Heart right ventricle (tissue), 16 donors: Measurements from ENCODE around the gene FANCI. TPM values are rescaled to one million over a fixed set of nuclear protein-coding genes. Genes with fewer than 3 reads are reported as not detected.

Experiments
- ATAC-seq, 8 donors: fragments of 200-7000 bp; cut with Tn5 transposase; one replicate each; pipeline ENCODE4 v1.9.1; 2020; ENCODE audit warnings: mild to moderate bottlenecking in 8 of 8, moderate library complexity in 8 of 8, moderate number of reproducible peaks in 1 of 8
- DNase-seq, 2 donors: peaks; one replicate each; pipeline ENCODE4 v3.0.0-alpha.2; 2020
- H3K27ac ChIP-seq, 10 donors: fragments of 200-600 bp; sonication (generic) in 2 of 10; one replicate each; pipeline versions ENCODE4 v1.5.0 to v1.8.0; 2020 to 2022; ENCODE audit warnings: mild to moderate bottlenecking in 3 of 10
- H3K27me3 ChIP-seq, 7 donors: fragments of 200-600 bp; one replicate each; pipeline ENCODE4 v1.8.0; 2021 to 2022; ENCODE audit warnings: mild to moderate bottlenecking in 2 of 7
- H3K36me3 ChIP-seq, 9 donors: fragments of 200-600 bp; sonication (generic) in 1 of 9; one replicate each; pipeline versions ENCODE4 v1.5.0 to v1.8.0; 2020 to 2022; ENCODE audit warnings: mild to moderate bottlenecking in 2 of 9
- H3K4me1 ChIP-seq, 9 donors: fragments of 200-600 bp; sonication (generic) in 1 of 9; one replicate each; pipeline versions ENCODE4 v1.5.0 to v1.8.0; 2020 to 2022; ENCODE audit warnings: mild to moderate bottlenecking in 4 of 9
- H3K4me3 ChIP-seq, 10 donors: fragments of 200-600 bp; sonication (generic) in 2 of 10; one replicate each; pipeline versions ENCODE4 v1.5.0 to v1.8.0; 2020 to 2022; ENCODE audit warnings: mild to moderate bottlenecking in 7 of 10, moderate library complexity in 2 of 10
- H3K9me3 ChIP-seq, 11 donors: fragments of 200-600 bp in 10 of 11; sonication (generic) in 2 of 11; one replicate each; pipeline versions ENCODE4 v1.5.0 to v1.8.0; 2013 to 2022; ENCODE audit warnings: mild to moderate bottlenecking in 2 of 11, control low read depth in 1 of 11, moderate library complexity in 1 of 11
- WGBS, 2 donors: extraction: QIAGEN DNeasy Blood & Tissue Kit; methylation state at CpG; one replicate each; pipeline ENCODE4 v1.1.7; 2013; ENCODE audit warnings: inconsistent platforms in 1 of 2; 5-methylcytosine and 5-hydroxymethylcytosine counted together
- intact Hi-C, 10 donors: fragments of 100-400 bp; cut with DNase I; formaldehyde crosslinking; loops; one replicate each; pipeline versions ENCODE4 v1.11.1 to v1.14.2; 2022
- long read RNA-seq, 3 donors: library from polyadenylated mRNA; unstranded; transcript quantifications; one replicate each; pipeline ENCODE4 v2.0.0, GENCODE V29; 2020 to 2021
- polyA plus RNA-seq, 2 donors: library from polyadenylated mRNA; stranded (reverse); fragments of 200-250 nt; gene quantifications; one replicate each; pipeline ENCODE4 v1.2.3, GENCODE V29; 2013
- total RNA-seq, 10 donors: library from RNA; stranded (reverse); fragmentation: NEBNext Ultra II Directional in 3 of 10; extraction: Animal tissue kit (Norgen Biotek cat#: 25700) in 3 of 10; gene quantifications; one replicate each; pipeline versions ENCODE4 v1.2.1 to v1.2.4, GENCODE V29; 2021 to 2023
- TF ChIP-seq, protein P1 (sequence below), 9 donors: fragments of 200-600 bp; sonication (generic) in 2 of 9; IDR thresholded peaks; one replicate each; pipeline versions ENCODE4 v1.5.0 to v1.8.0; 2021 to 2022; ENCODE audit warnings: antibody characterized with exemption in 9 of 9, mild to moderate bottlenecking in 5 of 9, moderate library complexity in 1 of 9
- donor health status: Arrhythmogenic right ventricular cardiomyopathy.
- donor health status: ischemic (EF 13 %, LVEDD 7.1; RV severe dilation, severe dysfunction).
- donor health status: healthy with polysubstance abuse.
- donor health status: DM: no; HTN: yes; CAD: no.
- donor health status: DM: no; HTN: no; CAD: no.
- donor health status: ischemic (EF 25% LVEDD 6.9; RV normal size, moderate dysfunction).
- donor health status: ischemic (EF 25% LVEDD 5.7; RV mildly dilated, moderate dysfunction).
- donor health status: healthy.
- donor health status: DM: yes; HTN: yes; CAD: no.
- donor health status: Ischemic cardiomyopathy.
- donor health status: ischemic (EF 35%, LVEDD 5.7; RV mildly dilated, moderate dysfunction).
- donor health status: nonischemic (EF 11% LVEDD 7.7; RV severe dilation, severe dysfunction).
- donor health status: DM: yes; HTN: yes; CAD: no.
- donor health status: PGD.
- donor health status: ischemic (EF 29% LVEDD 5.4; RV normal size, mild dysfunction).
- donor health status: nonischemic (EF 23%, LVEDD 6.1; RV moderate dilation, normal function).

The FANCI gene
- total RNA-seq (1 to 10 TPM; 1.6 to 9.9 (median 2.7) TPM), polyA plus RNA-seq (1 to 10 TPM; 1.3 to 2.2 TPM)
- long read RNA-seq, donor 1, full-length matches to known transcripts = 3 of 6 reads
- long read RNA-seq, donor 1, partial matches to known transcripts = 0 of 6 reads
- long read RNA-seq, donor 1, other reads (novel, unspliced or antisense) = 3 of 6 reads
- long read RNA-seq, donor 2, partial matches to known transcripts = 0 of 1 reads
- long read RNA-seq, donor 2, other reads (novel, unspliced or antisense) = 1 of 1 reads
- long read RNA-seq, donor 3, partial matches to known transcripts = 1 of 1 reads
- long read RNA-seq, donor 3, other reads (novel, unspliced or antisense) = 0 of 1 reads

DNA sequence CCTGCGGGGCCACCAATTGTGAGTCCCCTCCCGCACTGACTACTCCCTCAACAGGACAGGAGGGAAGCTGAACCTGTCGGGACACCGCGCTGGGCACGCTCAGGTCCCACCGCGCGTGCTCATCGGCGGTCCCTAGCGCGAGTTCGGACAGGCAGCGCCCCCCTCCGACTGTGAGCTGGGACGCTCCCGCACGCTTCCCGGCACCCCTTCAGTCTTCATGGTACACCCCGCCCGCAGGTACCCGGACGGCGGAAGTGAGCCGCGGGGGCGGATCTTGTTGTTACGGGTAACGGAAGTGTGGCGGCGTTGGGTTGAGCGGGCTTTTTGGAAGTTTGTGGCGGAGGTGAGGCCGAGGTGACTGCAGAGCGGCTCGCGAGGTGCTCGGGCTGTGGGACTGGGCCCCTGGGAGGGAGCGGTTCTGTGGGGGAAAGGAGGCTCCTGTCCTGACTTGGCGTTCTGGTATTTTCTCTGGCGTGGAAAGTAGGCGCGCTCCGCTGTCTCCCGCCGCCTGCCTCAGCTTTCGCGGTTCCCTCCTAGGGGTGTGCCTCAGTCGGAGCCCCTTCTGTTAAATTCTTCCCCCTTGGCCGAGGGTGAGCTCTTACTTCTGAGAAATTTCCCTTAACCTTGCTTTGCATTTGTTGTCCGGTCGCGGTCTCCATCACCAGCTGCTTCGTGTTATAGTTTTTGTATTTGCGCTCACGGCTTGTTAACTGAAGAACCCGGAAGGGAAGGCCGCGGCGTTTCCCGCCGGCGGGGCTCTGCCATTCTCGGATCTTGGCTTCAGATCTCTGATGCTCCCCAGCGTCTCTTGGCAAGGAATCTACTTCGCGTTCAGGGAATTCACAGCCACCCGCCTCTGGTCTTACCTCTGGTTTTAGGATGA is at the start of gene FANCI:
Gene FANCI, plus strand, starts transcription at position 289 of the 883 bp plus-strand sequence. CDS start 3,669 bp downstream, outside the sequence.
- ATAC-seq (peak; percentile 98 to 100 (median 99)), DNase-seq (peak; percentile 94 to 96)
- 0 to 1% methylated on average over 69 of the region's 69 CpGs for WGBS, 2 donors
- Histone ChIP-seq H3K36me3 (peaks cover 0 to 16% (median 0%) of the 10 kb centered on the region in 9 donors), H3K9me3 (peaks cover 0 to 4% (median 0%) of the 10 kb centered on the region in 11 donors), H3K4me1 (peaks cover 4 to 23% (median 14%) of the 10 kb centered on the region in 9 donors), H3K4me3 (peak within 1 kb of the TSS; percentile 30 to 87 (median 73)), H3K27ac (peak within 1 kb of the TSS in 9 of 10 donors; percentile 2 to 82 (median 34)), H3K27me3 (no peaks in the 10 kb centered on the region)
- TF ChIP-seq, protein P1, sequence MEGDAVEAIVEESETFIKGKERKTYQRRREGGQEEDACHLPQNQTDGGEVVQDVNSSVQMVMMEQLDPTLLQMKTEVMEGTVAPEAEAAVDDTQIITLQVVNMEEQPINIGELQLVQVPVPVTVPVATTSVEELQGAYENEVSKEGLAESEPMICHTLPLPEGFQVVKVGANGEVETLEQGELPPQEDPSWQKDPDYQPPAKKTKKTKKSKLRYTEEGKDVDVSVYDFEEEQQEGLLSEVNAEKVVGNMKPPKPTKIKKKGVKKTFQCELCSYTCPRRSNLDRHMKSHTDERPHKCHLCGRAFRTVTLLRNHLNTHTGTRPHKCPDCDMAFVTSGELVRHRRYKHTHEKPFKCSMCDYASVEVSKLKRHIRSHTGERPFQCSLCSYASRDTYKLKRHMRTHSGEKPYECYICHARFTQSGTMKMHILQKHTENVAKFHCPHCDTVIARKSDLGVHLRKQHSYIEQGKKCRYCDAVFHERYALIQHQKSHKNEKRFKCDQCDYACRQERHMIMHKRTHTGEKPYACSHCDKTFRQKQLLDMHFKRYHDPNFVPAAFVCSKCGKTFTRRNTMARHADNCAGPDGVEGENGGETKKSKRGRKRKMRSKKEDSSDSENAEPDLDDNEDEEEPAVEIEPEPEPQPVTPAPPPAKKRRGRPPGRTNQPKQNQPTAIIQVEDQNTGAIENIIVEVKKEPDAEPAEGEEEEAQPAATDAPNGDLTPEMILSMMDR (IDR thresholded peaks at IDR 0.05) = peak in 8 of 9 donors; percentile 26 to 73 (median 58)
- intact Hi-C loops = loop anchor here in 2 of 10 donors (5.0 to 10.0 kb wide), 2 partner anchors 37 to 339 kb away; no protein-coding TSS in a partner anchor

DNA sequence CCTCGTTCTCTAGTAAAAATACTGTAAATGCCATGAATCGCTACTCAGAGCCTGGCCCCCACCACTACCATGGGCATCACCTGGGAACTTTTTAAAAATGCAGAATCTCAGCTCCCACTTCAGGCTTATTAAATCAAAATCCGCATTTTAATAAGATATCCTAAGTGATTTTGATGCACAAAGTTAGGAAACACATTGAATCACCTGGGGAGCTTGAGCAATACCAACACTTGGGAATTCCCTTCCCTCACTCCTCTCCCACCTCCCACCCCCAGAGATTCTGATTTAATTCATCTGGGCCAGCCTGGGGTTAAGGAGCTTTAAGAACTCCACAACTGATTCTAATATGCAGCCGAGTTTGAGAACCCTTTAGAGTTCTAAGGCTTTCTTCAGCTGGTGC is 49.2 kb upstream of the FANCI start:
- intact Hi-C loops = no loop called here
- H3K4me1 ChIP-seq = peaks cover 0 to 42% (median 23%) of the 10 kb centered on the region in 9 donors
- TF ChIP-seq, protein P1 (IDR thresholded peaks at IDR 0.05) = no peak
- no peak for DNase-seq
- no peak overlapping the region for H3K4me3 ChIP-seq
- no peak for ATAC-seq
- H3K27me3 ChIP-seq = no peaks in the 10 kb centered on the region
- no peaks in the 10 kb centered on the region for H3K9me3 ChIP-seq
- WGBS, 2 donors = 93 to 95% methylated on average over 4 of the region's 4 CpGs
- H3K27ac ChIP-seq = no peak overlapping the region
- H3K36me3 ChIP-seq = peaks cover 0 to 100% (median 67%) of the 10 kb centered on the region in 9 donors

DNA sequence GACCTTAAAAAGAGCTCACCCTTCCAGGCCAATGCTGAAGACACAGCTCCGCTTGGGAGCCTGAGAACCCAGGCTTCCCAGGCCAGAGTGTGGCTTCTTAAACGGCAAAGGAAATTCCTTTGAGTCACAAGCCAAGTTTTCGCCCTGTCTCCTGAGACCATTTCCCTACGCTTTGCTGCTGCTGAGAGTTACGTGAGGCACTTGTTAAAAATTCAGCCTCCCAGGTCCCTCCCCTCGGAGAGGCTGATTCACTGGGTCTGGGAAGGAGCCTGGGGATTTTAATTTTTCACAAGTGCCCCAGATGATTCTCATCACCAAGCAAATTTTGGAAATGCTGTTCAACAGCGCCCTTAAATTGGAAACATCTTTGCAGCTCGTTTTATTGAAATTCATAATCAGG is 47.9 kb upstream of the FANCI start:
- no peaks in the 10 kb centered on the region for H3K27me3 ChIP-seq
- H3K4me1 ChIP-seq = peaks cover 0 to 53% (median 32%) of the 10 kb centered on the region in 9 donors
- 74 to 77% methylated on average over 8 of the region's 8 CpGs for WGBS, 2 donors
- no peak overlapping the region for H3K4me3 ChIP-seq
- ATAC-seq (peak in 2 of 8 donors; percentile 20 to 29), DNase-seq (no peak)
- peak overlapping the region in 4 of 10 donors; percentile 46 to 72 (median 56) for H3K27ac ChIP-seq
- intact Hi-C loops = no loop called here
- peaks cover 0 to 100% (median 63%) of the 10 kb centered on the region in 9 donors for H3K36me3 ChIP-seq
- TF ChIP-seq, protein P1 (IDR thresholded peaks at IDR 0.05) = no peak
- no peaks in the 10 kb centered on the region for H3K9me3 ChIP-seq

DNA sequence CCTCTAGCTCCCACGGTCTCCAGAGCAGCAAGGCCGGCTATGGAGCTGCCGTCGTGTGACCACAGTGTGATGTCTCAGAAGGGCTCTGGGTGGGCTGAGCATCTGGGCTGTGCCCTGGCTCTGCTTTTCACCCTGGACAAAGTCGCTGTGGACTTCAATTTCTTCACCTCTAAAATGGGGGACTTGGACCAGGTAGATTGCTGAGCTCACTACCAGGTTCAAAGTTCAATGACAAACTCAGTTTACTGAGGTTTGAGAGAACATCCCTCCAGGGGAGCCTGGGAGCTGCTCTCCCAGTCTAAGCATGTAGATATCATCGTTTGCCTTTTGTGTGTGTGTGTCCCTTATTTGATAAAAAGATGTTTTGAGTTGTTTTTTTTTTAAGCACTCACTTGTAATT is 47.5 kb upstream of the FANCI start:
- ATAC-seq = no peak
- peaks cover 0 to 53% (median 32%) of the 10 kb centered on the region in 9 donors for H3K4me1 ChIP-seq
- WGBS, 2 donors = 86 to 91% methylated on average over 6 of the region's 6 CpGs
- no peak for DNase-seq
- H3K27me3 ChIP-seq = no peaks in the 10 kb centered on the region
- H3K9me3 ChIP-seq = no peaks in the 10 kb centered on the region
- TF ChIP-seq, protein P1 (IDR thresholded peaks at IDR 0.05) = no peak
- peaks cover 0 to 100% (median 59%) of the 10 kb centered on the region in 9 donors for H3K36me3 ChIP-seq
- no peak overlapping the region for H3K4me3 ChIP-seq
- H3K27ac ChIP-seq = peak overlapping the region in 4 of 10 donors; percentile 46 to 72 (median 56)
- intact Hi-C loops = no loop called here
